ENCODE measurements around the gene AFF3. TPM values are rescaled to one million over a fixed set of nuclear protein-coding genes. Genes with fewer than 3 reads are reported as not detected.
"Not testable (repeated sequence)": the region's sequence is repeated elsewhere in the genome, so short reads cannot be mapped to it uniquely, and the experiment has no call there.

AFF3 gene
- total and polyA plus RNA-seq, 2 experiments from 2014 or later = 7.3 to 7.8 TPM

DNA sequence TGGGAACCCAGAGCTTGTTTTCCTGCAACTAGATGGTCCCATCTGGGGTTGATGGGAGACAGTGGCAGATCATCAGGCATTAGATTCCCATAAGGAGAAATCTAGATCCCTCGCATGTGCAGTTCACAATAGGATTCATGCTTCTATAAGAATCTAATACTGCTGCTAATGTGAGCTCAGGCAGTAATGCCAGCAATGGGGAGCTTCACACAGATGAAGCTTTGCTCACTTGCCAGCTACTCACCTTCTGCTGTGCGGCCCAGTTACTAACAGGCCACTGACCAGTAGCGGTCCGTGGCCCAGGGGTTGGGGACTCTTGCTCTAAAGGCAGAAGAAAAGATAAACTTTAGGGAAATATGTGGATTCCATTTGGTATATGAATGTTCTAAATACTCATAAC is 192.9 kb downstream of the AFF3 start:
- TF ChIP-seq EZH2phosphoT487 (IDR thresholded peaks at IDR 0.05; ENCODE audit: low read depth, severe bottlenecking, unreplicated experiment) = no peak
- TF ChIP-seq, protein P1, sequence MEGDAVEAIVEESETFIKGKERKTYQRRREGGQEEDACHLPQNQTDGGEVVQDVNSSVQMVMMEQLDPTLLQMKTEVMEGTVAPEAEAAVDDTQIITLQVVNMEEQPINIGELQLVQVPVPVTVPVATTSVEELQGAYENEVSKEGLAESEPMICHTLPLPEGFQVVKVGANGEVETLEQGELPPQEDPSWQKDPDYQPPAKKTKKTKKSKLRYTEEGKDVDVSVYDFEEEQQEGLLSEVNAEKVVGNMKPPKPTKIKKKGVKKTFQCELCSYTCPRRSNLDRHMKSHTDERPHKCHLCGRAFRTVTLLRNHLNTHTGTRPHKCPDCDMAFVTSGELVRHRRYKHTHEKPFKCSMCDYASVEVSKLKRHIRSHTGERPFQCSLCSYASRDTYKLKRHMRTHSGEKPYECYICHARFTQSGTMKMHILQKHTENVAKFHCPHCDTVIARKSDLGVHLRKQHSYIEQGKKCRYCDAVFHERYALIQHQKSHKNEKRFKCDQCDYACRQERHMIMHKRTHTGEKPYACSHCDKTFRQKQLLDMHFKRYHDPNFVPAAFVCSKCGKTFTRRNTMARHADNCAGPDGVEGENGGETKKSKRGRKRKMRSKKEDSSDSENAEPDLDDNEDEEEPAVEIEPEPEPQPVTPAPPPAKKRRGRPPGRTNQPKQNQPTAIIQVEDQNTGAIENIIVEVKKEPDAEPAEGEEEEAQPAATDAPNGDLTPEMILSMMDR (IDR thresholded peaks at IDR 0.05; ENCODE audit: poor library complexity) = no peak
- no peak for TF ChIP-seq EZH2 (IDR thresholded peaks at IDR 0.05; ENCODE audit: borderline replicate concordance)
- H3K27ac ChIP-seq = no peak overlapping the region
- no peaks in the 10 kb centered on the region for H3K36me3 ChIP-seq (replicated peaks; ENCODE audit: insufficient read depth, low read depth)
- H3K4me3 ChIP-seq = no peak overlapping the region
- H4K20me1 ChIP-seq (ENCODE audit: insufficient read depth, poor library complexity, severe bottlenecking) = no peaks in the 10 kb centered on the region
- no peaks in the 10 kb centered on the region for H3K27me3 ChIP-seq
- no peak overlapping the region for H3K4me2 ChIP-seq
- H3K4me1 ChIP-seq (ENCODE audit: insufficient read depth) = no peaks in the 10 kb centered on the region
- no peaks in the 10 kb centered on the region for H3K9me3 ChIP-seq (ENCODE audit: low read depth)
- H2AFZ ChIP-seq = no peak overlapping the region
- H3K79me2 ChIP-seq = no peaks in the 10 kb centered on the region
- WGBS (ENCODE audit: low lambda C conversion rate, missing lambda C conversion rate) = 97% methylated on average over 4 of the region's 4 CpGs
- DNase-seq (ENCODE audit: low spot score) = no peak
- H3K9me2 ChIP-seq (replicated peaks; ENCODE audit: insufficient read depth) = no peaks in the 10 kb centered on the region

DNA sequence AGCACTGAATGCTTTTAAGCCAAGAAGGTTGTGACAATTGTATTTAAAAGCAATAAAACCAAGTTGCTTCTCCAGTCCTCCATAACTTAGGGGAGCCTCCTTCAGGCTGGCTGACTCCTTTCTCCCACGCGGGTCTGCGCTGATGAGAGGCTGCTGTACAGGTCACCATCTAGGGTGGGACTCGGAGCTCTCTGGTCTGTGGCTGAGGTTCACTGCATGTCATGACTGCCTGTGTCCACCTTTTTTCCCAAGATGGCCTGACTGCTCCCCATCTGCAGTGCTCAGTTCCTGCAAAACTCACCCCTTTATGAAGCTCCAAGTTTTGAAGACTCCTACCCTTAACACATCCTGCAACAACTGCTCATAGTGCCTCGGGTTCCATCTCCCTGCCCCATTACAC is 194.4 kb downstream of the AFF3 start:
- Histone ChIP-seq H3K9me2 (replicated peaks; ENCODE audit: insufficient read depth) (no peaks in the 10 kb centered on the region), H3K4me1 (ENCODE audit: insufficient read depth) (no peaks in the 10 kb centered on the region), H3K79me2 (no peaks in the 10 kb centered on the region), H4K20me1 (ENCODE audit: insufficient read depth, poor library complexity, severe bottlenecking) (no peaks in the 10 kb centered on the region), H3K27ac (no peak overlapping the region), H3K9me3 (ENCODE audit: low read depth) (no peaks in the 10 kb centered on the region), H3K36me3 (replicated peaks; ENCODE audit: insufficient read depth, low read depth) (no peaks in the 10 kb centered on the region), H3K4me2 (no peak overlapping the region), H2AFZ (no peak overlapping the region), H3K4me3 (no peak overlapping the region), H3K27me3 (no peaks in the 10 kb centered on the region)
- TF ChIP-seq EZH2 (IDR thresholded peaks at IDR 0.05; ENCODE audit: borderline replicate concordance) = no peak
- TF ChIP-seq EZH2phosphoT487 (IDR thresholded peaks at IDR 0.05; ENCODE audit: low read depth, severe bottlenecking, unreplicated experiment) = no peak
- TF ChIP-seq, protein P1 (IDR thresholded peaks at IDR 0.05; ENCODE audit: poor library complexity) = no peak
- WGBS (ENCODE audit: low lambda C conversion rate, missing lambda C conversion rate) = 89% methylated on average over 5 of the region's 5 CpGs
- DNase-seq (ENCODE audit: low spot score) = no peak

DNA sequence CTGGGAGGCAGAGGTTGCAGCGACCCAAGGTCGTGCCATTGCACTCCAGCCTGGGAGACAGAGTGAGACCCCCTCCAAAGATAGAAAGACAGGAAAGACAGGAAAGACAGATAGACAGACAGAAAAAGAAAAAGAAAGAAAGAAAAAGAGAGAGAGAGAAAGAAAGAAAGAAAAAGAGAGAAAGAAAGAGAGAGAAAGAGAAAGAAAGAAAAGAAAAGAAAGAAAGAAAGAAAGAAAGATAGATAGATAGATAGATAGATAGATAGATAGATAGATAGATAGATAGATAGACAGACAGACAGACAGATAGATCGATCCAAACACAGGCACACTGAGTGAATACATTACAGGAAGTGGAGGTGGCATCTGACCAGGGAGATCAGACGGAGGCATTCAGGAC is 195.0 kb downstream of the AFF3 start:
- not testable (repeated sequence) for H3K27ac ChIP-seq; H3K4me1 ChIP-seq (ENCODE audit: insufficient read depth); H2AFZ ChIP-seq; H3K27me3 ChIP-seq; H3K9me3 ChIP-seq (ENCODE audit: low read depth); H3K4me2 ChIP-seq; H3K9me2 ChIP-seq (replicated peaks; ENCODE audit: insufficient read depth); H3K36me3 ChIP-seq (replicated peaks; ENCODE audit: insufficient read depth, low read depth); DNase-seq (ENCODE audit: low spot score); H4K20me1 ChIP-seq (ENCODE audit: insufficient read depth, poor library complexity, severe bottlenecking); H3K4me3 ChIP-seq; H3K79me2 ChIP-seq
- WGBS (ENCODE audit: low lambda C conversion rate, missing lambda C conversion rate) = 96% methylated on average over 4 of the region's 4 CpGs

DNA sequence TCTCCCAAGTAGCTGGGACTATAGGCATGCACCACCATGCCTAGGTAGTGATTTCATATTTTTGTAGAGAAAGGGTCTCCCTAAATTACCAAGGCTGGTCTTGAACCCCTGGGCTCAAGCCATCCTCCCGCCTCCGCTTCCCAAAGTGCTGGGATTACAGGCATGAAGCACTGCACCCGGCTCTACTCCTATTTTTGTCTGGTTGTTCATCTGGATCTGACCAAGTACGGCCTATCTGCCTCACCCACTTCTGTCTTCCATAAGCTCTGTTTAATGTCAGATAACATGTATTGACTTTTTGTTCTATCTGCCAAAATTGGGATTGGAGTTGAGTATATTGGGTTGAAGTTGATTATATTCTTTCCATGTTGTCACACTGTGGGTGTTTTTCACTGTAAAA is 198.4 kb downstream of the AFF3 start:
- no peaks in the 10 kb centered on the region for H3K79me2 ChIP-seq
- H3K4me2 ChIP-seq = no peak overlapping the region
- no peak overlapping the region for H2AFZ ChIP-seq
- H3K9me2 ChIP-seq (replicated peaks; ENCODE audit: insufficient read depth) = no peaks in the 10 kb centered on the region
- no peaks in the 10 kb centered on the region for H4K20me1 ChIP-seq (ENCODE audit: insufficient read depth, poor library complexity, severe bottlenecking)
- TF ChIP-seq, protein P1 (IDR thresholded peaks at IDR 0.05; ENCODE audit: poor library complexity) = no peak
- TF ChIP-seq EZH2phosphoT487 (IDR thresholded peaks at IDR 0.05; ENCODE audit: low read depth, severe bottlenecking, unreplicated experiment) (no peak), EZH2 (IDR thresholded peaks at IDR 0.05; ENCODE audit: borderline replicate concordance) (no peak)
- H3K27me3 ChIP-seq = no peaks in the 10 kb centered on the region
- H3K27ac ChIP-seq = no peak overlapping the region
- H3K9me3 ChIP-seq (ENCODE audit: low read depth) = no peaks in the 10 kb centered on the region
- WGBS (ENCODE audit: low lambda C conversion rate, missing lambda C conversion rate) = 84% methylated on average over 4 of the region's 4 CpGs
- H3K36me3 ChIP-seq (replicated peaks; ENCODE audit: insufficient read depth, low read depth) = no peaks in the 10 kb centered on the region
- no peaks in the 10 kb centered on the region for H3K4me1 ChIP-seq (ENCODE audit: insufficient read depth)
- DNase-seq (ENCODE audit: low spot score) = no peak
- no peak overlapping the region for H3K4me3 ChIP-seq

Data from hepatocyte (in vitro differentiated cells).